Measurements from ENCODE around the gene GOLGA2.
A peak's percentile ranks its signal among the peaks of the same experiment; 100 is the strongest.
"Not testable (repeated sequence)": the region's sequence is repeated elsewhere in the genome, so short reads cannot be mapped to it uniquely, and the experiment has no call there.

Gene GOLGA2

DNA sequence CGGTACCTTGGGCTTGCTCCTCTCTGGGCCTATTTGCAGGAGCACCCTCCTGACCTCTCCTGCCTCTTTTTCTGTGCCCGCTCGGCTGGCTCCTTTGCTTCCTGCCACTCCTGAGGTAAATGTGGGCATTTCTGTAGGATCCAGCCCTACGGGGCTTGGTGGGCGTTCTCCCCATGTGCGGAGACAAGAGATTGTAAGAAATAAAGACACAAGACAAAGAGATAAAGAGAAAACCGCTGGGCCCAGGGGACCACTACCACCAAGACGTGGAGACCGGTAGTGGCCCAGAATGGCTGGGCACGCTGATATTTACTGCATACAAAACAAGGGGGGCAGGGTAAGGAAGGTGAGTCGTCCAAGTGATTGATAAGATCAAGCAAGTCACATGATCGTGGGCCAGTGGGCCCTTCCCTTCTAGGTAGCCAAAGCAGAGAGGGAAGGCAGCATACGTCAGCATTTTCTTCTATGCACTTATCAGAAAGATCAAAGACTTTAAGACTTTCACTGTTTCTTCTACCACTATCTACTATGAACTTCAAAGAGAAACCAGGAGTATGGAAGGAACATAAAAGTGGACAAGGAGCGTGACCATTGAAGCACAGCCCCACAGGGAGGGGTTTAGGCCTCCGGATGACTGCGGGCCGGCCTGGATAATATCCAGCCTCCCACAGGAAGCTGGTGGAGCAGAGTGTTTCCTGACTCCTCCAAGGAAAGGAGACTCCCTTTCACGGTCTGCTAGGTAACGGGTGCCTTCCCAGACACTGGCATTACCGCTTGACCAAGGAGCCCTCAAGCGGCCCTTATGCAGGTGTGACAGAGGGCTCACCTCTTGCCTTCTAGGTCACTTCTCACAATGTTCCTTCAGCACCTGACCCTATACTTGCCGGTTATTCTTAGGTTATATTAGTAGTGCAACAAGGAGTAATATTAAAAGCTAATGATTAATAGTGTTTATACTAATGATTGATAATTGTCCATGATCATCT, 3.6 kb upstream of the GOLGA2 start:
- Mint-ChIP-seq H3K36me3 (peaks cover 18% of the 10 kb centered on the region), H3K27ac (peak overlapping the region; percentile 27), H3K4me1 (peaks cover 31% of the 10 kb centered on the region)
- not testable (repeated sequence) for DNase-seq (ENCODE audit: low spot score in 2 of 2); ATAC-seq; H3K9me3 Mint-ChIP-seq; H3K4me3 Mint-ChIP-seq

DNA sequence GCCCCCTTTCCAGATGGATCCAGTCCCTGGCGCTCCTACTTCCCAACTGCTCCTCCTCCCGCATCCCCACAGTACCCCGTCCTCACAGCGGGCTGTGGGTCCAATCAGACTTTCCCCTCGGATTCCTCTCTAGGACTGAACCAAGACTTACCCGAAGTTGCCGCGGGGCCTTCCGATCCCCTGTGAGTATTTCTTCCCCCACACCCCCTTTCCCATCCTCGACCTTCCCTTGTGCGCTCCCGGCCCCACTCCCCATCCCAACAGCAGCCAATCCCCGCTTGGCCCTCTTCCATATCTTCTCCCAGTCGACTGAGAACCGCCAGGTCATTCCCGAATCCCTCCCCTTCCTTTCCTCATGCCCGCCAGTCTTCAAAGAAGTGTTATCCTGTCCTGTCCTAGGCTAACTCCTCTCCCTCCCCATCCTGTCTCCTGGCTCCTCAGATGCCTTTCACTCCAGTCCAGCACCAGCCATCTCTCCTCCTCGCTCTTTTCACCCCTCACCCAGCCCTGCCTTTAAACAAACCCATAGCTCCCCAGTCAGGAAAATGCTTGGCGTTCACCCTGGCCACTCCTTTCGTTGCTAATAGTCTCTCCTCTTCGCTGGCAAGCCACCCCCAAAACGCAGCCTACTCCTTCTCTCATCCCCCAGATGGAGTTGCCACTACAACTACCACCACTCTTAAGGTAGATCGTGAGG, 915 bp upstream of the GOLGA2 start:
- Mint-ChIP-seq H3K4me3 (peak overlapping the region; percentile 96), H3K9me3 (no peaks in the 10 kb centered on the region), H3K4me1 (peaks cover 38% of the 10 kb centered on the region), H3K27ac (peak overlapping the region; percentile 99), H3K36me3 (peaks cover 33% of the 10 kb centered on the region)
- DNase-seq (ENCODE audit: low spot score in 2 of 2) (peak in 1 of 2 donors; percentile 55), ATAC-seq (no peak)

DNA sequence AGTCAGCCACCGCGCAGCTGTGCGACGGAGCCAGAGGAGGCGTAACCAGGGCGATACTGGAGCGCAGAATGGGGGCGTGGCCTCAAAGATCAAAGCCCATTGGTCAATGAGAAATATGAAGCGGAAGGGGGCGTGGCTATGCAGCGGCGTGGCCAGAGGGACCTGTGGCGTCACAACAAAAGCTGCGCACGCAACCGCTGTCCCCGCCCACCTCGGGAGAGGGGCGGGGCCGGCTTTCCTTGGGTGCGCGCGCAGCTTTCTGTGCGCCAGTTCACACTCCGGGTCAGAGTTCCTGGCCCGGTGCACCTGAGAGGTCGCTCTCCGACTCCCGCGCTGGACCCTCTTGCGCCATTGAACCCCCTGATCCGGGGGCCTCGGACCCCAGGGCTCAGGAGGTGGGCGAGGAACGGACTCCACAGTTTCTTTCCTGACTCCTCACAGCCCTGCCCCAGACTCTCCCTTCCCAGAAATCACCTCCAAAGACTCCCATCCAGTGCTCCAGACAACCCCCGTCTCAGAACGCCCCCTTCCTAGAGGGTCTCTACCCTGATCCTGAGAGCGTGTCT, 284 bp upstream of the GOLGA2 start, which contains the start of gene SWI5:
SWI5 (plus strand) TSS at position 269 of the 566 bp plus-strand sequence.
- DNase-seq (ENCODE audit: low spot score in 2 of 2) (peak; percentile 100), ATAC-seq (peak; percentile 98)
- peak within 1 kb of the TSS; percentile 99 for H3K27ac Mint-ChIP-seq
- H3K9me3 Mint-ChIP-seq, result no peaks in the 10 kb centered on the region
- H3K36me3 Mint-ChIP-seq, result peaks cover 40% of the 10 kb centered on the region
- peak within 1 kb of the TSS; percentile 96 for H3K4me3 Mint-ChIP-seq
- peaks cover 38% of the 10 kb centered on the region for H3K4me1 Mint-ChIP-seq

- Mint-ChIP-seq H3K4me3 (peak overlapping the region; percentile 96), H3K4me1 (peaks cover 35% of the 10 kb centered on the region), H3K9me3 (no peaks in the 10 kb centered on the region), H3K27ac (peak overlapping the region; percentile 99), H3K36me3 (peaks cover 58% of the 10 kb centered on the region)
- ATAC-seq, result no peak
- no peak for DNase-seq (ENCODE audit: low spot score in 2 of 2)
Observed at GRCh38 chr9:128274245-128274644, 1.6 kb downstream of the GOLGA2 start.

DNA sequence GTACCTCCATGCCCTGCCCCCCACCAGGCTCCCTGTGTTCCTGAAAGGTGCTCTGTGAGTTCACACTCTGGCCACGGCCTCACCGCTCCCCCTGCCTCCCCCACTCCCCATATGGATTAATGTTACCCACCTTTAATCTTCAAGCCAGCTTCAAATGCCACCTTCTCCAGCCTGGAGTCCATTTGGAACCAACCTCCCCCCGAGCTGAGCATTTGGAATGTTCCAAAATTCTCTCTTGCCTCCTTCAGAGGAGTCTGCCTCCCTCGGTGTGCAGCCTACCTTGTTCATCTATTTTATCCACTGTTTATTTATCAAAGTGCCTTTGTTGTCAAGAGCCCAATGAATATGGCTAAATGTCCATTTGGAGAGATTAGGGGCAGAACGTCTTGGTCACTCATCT, 4.3 kb downstream of the GOLGA2 start:
- no peak overlapping the region for H3K4me3 Mint-ChIP-seq
- ATAC-seq, result no peak

GRCh38 chr9:128271112-128271511, 4.7 kb downstream of the GOLGA2 start:
- Mint-ChIP-seq H3K36me3 (peaks cover 56% of the 10 kb centered on the region), H3K4me3 (no peak overlapping the region), H3K4me1 (peaks cover 15% of the 10 kb centered on the region), H3K27ac (no peak overlapping the region), H3K9me3 (no peaks in the 10 kb centered on the region)
- DNase-seq (ENCODE audit: low spot score in 2 of 2) (no peak), ATAC-seq (no peak)

More for the DNA sequence above, 4.3 kb downstream of the GOLGA2 start:
- Mint-ChIP-seq H3K36me3 (peaks cover 58% of the 10 kb centered on the region), H3K4me1 (peaks cover 19% of the 10 kb centered on the region), H3K9me3 (no peaks in the 10 kb centered on the region), H3K27ac (no peak overlapping the region)
- DNase-seq (ENCODE audit: low spot score in 2 of 2), result no peak

DNA sequence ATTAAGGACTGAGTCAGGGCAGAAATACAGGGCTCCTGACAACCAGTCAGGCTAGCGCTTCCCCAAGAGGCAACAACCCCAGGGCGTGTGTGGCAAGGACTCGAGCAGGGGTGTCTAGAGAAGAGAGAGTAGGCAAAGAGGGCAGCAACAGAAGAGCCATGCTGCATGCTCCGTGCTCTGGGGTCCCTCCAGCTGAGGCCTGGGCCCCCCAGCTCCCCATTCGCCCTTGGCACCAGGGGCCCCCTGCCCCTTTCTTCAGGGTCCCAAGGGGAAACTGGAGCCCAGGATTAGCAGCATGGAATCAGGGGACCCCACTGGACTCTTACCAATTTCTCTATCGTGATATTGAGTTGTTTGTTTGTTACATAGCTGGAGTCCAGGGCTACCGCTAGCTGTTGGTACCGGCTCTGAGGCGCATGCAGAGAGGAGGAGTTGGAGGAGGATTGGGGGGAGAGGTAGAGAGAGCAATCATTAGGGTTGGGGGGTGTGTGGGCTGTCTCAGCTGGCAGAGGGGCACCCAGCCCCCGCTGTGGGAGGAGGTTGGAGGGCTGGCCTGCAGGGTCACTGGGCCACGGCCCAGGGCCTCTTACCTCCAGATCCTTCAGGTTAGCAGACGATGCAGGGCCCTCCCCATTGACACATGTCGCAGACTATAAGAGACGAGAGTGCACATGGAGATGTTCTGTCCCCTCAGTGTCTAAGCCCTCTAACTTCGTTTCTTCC, 8.8 kb downstream of the GOLGA2 start:
- DNase-seq (ENCODE audit: low spot score in 2 of 2) (no peak), ATAC-seq (no peak)
- Mint-ChIP-seq H3K4me3 (no peak overlapping the region), H3K4me1 (no peaks in the 10 kb centered on the region), H3K36me3 (peaks cover 45% of the 10 kb centered on the region), H3K9me3 (no peaks in the 10 kb centered on the region), H3K27ac (no peak overlapping the region)

- H3K9me3 Mint-ChIP-seq, result no peaks in the 10 kb centered on the region
- H3K4me3 Mint-ChIP-seq, result no peak overlapping the region
- H3K36me3 Mint-ChIP-seq, result peaks cover 45% of the 10 kb centered on the region
- ATAC-seq, result no peak
- no peak overlapping the region for H3K27ac Mint-ChIP-seq
- DNase-seq (ENCODE audit: low spot score in 2 of 2), result no peak
- peaks cover 8% of the 10 kb centered on the region for H3K4me1 Mint-ChIP-seq
Observed at GRCh38 chr9:128265348-128265847, 10.4 kb downstream of the GOLGA2 start.

GRCh38 chr9:128262687-128263086, 13.1 kb downstream of the GOLGA2 start:
- Mint-ChIP-seq H3K4me1 (peaks cover 8% of the 10 kb centered on the region), H3K27ac (no peak overlapping the region), H3K4me3 (no peak overlapping the region), H3K36me3 (peaks cover 50% of the 10 kb centered on the region), H3K9me3 (no peaks in the 10 kb centered on the region)
- ATAC-seq, result no peak
- no peak for DNase-seq (ENCODE audit: low spot score in 2 of 2)

DNA sequence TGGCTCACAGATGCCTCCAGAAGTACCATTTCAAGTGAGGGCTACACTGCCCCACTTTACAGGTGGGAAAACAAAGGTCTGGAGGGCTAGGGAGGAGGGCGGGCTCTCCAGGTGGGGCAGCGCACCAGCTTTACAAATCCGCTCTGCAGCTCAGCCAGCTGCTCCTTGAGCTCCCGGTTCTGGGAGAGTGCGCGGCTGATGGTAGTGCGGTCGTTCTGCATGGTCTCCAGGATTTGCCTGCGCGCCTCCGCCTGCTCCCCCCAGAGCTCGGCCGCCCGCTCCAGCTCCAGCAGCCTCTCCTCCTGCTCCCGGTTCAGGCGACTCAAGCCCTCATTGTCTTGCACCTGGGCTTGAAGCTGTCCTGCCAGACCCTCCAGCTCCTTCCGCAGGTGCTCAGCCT, 15.5 kb downstream of the GOLGA2 start:
- no peak overlapping the region for H3K4me3 Mint-ChIP-seq
- no peak for DNase-seq (ENCODE audit: low spot score in 2 of 2)
- ATAC-seq, result no peak
- H3K9me3 Mint-ChIP-seq, result no peaks in the 10 kb centered on the region
- H3K4me1 Mint-ChIP-seq, result peaks cover 8% of the 10 kb centered on the region
- H3K27ac Mint-ChIP-seq, result no peak overlapping the region
- H3K36me3 Mint-ChIP-seq, result peaks cover 67% of the 10 kb centered on the region

DNA sequence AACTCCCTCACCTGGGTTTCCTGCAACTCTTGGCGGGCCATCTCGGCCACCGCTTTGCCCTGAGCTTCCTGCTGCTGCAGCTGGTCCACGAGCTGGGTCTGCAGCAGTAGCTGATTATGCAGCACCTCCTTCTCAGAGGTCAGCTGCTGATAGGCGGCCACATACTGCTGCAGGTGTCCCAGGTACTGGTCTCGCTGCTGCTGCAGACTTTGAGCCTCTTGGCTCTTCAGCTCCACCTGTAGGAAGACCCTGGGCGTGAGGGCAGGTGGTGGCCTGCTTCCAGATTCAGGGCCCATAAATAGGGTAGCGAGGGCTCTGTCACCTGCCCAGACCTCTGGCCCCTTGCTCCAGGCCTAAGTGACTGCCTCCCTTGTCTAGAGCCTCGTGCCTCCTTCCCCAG, 16.7 kb downstream of the GOLGA2 start:
- no peaks in the 10 kb centered on the region for H3K9me3 Mint-ChIP-seq
- DNase-seq (ENCODE audit: low spot score in 2 of 2), result no peak
- peaks cover 79% of the 10 kb centered on the region for H3K36me3 Mint-ChIP-seq
- H3K4me1 Mint-ChIP-seq, result peaks cover 8% of the 10 kb centered on the region
- H3K4me3 Mint-ChIP-seq, result no peak overlapping the region
- peak overlapping the region; percentile 70 for H3K27ac Mint-ChIP-seq
- ATAC-seq, result no peak

GRCh38 chr9:128258326-128258725, 17.5 kb downstream of the GOLGA2 start:
- DNase-seq (ENCODE audit: low spot score in 2 of 2), result no peak
- H3K9me3 Mint-ChIP-seq, result no peaks in the 10 kb centered on the region
- H3K4me3 Mint-ChIP-seq, result no peak overlapping the region
- H3K36me3 Mint-ChIP-seq, result peaks cover 79% of the 10 kb centered on the region
- no peak for ATAC-seq
- no peak overlapping the region for H3K27ac Mint-ChIP-seq
- peaks cover 8% of the 10 kb centered on the region for H3K4me1 Mint-ChIP-seq

GRCh38 chr9:128257907-128258306, 17.9 kb downstream of the GOLGA2 start:
- no peak overlapping the region for H3K4me3 Mint-ChIP-seq
- H3K9me3 Mint-ChIP-seq, result no peaks in the 10 kb centered on the region
- peaks cover 8% of the 10 kb centered on the region for H3K4me1 Mint-ChIP-seq
- H3K36me3 Mint-ChIP-seq, result peaks cover 79% of the 10 kb centered on the region
- peak overlapping the region; percentile 57 for H3K27ac Mint-ChIP-seq
- ATAC-seq, result no peak
- DNase-seq (ENCODE audit: low spot score in 2 of 2), result no peak

- ATAC-seq (no peak), DNase-seq (ENCODE audit: low spot score in 2 of 2) (no peak)
- Mint-ChIP-seq H3K9me3 (no peaks in the 10 kb centered on the region), H3K4me1 (peaks cover 9% of the 10 kb centered on the region), H3K4me3 (no peak overlapping the region), H3K36me3 (peaks cover 73% of the 10 kb centered on the region), H3K27ac (peak overlapping the region; percentile 57)
Observed at GRCh38 chr9:128257086-128257825, 18.6 kb downstream of the GOLGA2 start.

All from stimulated activated effector memory CD8-positive, alpha-beta T cell treated with anti-CD3 and anti-CD28 coated beads, Interleukin-12 subunit alpha, Interleukin-12 subunit beta, amount 100 ng/mL, for 72 hours (primary cell).